Suprapubic skin (tissue), 4 donors: Measurements from ENCODE around the gene GSTK1.

Experiments used
- CTCF ChIP-seq, 2 donors: fragments of 200-600 bp in 1 of 2; fragments of 450-650 bp in 1 of 2; sonication (generic) in 1 of 2; IDR thresholded peaks; one replicate each; pipeline ENCODE4 v1.5.1; 2016 to 2019; ENCODE audit warnings: antibody characterized with exemption in 2 of 2, mild to moderate bottlenecking in 1 of 2, moderate library complexity in 1 of 2
- POLR2A ChIP-seq, 2 donors: fragments of 450-650 bp; IDR thresholded peaks; one replicate each; pipeline ENCODE4 v1.6.1; 2017; ENCODE audit warnings: antibody characterized with exemption in 2 of 2, mild to moderate bottlenecking in 2 of 2, moderate library complexity in 2 of 2
- POLR2AphosphoS5 ChIP-seq, 3 donors: sonication (generic); formaldehyde crosslinking; IDR thresholded peaks; one replicate each; pipeline ENCODE4 v1.6.1; 2017; ENCODE audit warnings: antibody characterized with exemption in 3 of 3

- TF ChIP-seq CTCF (IDR thresholded peaks at IDR 0.05), result no peak
- TF ChIP-seq POLR2AphosphoS5 (IDR thresholded peaks at IDR 0.05), result no peak
- no peak for TF ChIP-seq POLR2A (IDR thresholded peaks at IDR 0.05)
These were observed 25.6 kb downstream of the GSTK1 start for GRCh38 chr7:143288836-143289235.
